GM18858 (cell line): ENCODE data around the gene DTNB.
"Not testable (repeated sequence)": the region's sequence is repeated elsewhere in the genome, so short reads cannot be mapped to it uniquely, and the experiment has no call there.

Experiments used
- ATAC-seq: cut with Tn5 transposase; IDR thresholded peaks from one replicate; pipeline ENCODE4 v1.9.1; 2021; ENCODE audit not compliant: unreplicated experiment

Gene DTNB

DNA sequence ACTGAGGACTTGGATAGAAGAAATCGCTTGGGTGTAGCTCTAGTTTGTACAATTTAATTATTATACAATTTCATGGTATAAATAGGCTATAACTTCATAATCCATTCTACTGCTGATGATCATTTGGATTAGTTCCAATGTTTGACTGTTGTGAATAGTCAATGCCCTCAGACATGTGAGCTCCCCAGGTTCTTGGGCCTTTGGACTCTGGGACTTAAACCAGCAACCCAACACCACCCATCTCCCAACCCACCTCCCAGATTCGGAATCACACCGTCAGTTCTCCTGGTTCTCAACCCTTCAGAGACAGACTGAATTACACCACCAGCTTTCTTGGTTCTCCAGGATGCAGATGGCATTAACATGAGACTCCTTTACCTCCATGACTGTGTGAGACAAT, 247.1 kb downstream of the DTNB start:
- ATAC-seq: no peak

DNA sequence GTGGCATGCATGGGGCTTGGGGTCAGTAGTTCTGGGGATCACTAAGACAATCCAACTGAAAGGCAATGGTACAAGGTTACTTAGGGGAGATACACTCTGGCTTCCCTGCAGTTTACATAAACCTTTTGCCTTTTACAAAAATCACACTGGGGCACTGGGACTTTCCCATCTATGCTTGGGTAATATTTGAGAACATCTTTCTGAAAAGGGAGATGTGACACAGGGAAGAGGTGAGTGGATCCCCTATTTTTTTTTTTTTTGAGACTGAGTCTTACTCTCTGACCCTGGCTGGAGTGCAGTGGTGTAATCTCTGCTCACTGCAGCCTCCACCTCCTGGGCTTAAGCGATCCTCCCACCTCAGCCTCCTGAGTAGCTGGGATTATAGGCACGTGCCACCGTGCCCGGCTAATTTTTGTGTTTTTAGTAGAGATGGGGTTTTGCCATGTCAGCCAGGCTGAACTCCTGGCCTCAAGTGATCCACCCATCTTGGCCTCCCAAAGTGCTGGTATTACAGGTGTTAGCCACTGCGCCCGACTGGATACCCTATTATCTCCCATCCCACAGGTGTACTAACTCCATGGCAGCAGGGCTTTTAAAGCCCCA, 248.8 kb downstream of the DTNB start:
- no peak for ATAC-seq

DNA sequence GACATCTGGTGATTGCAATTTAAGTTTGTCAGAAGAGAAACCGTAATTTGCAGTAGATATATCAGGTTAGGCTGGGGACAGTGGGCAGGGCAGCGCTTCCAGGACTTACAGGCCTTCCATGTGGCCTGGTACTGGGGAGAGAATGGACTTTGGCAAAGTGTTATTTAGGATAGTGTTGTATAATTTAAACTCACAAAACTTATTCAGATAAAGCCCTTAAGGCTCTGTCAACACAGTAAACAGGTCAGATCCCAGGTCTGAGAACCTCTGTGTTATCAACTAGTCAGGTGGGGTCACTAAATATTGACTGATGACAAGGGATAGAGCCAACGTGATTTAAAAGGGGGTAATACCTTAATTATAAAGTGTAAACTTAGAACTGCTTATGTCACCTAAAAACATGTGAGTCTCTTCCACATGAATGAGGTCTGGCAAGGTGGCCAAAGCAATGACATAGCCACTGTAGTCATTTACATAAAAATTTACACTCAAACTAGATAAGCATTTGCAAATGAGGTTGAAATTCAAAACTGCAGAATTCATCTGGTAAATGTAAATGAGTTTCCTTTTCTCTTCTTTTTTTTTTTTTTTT, 251.5 kb downstream of the DTNB start:
- peak; percentile 20 for ATAC-seq

DNA sequence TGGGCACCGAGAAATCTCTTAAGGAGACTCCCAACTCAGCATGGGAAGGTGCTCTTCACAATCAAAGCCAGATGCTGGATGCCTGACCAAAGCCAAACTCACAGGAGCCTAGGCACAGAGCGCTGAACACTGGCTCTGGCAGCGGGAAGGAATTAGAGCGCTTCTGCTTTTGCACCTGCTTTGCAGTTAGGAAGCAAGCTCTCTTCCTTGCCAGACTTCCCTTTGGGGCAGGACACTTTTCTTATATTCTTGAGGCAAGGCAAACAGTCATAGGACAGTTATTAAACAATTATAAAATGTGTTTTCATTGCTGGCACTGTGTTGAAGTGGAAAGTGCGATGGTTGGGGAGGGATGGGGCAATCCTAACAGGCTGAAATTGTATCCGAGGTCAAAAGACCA, 252.1 kb downstream of the DTNB start:
- no peak for ATAC-seq

DNA sequence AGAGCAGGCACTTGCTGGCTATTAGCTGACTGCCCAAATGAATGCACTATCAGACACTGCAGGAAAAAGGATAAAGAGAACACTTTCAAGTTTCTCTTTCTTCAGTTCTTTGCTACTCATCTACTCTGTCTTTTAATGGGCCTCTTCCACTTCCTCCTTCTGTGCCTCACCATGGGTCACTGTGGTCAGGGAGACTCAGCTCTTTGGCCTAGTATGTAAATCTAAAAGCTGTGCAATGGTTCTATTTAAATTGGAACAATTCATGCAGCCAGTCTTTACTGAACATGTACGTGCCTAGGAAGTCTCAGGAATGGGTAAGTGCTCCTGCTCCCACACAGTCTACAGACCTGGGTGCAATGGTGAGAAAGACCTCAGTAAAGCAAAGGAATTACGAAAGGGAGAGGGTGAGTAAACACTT, 252.5 kb downstream of the DTNB start:
- peak; percentile 42 for ATAC-seq

DNA sequence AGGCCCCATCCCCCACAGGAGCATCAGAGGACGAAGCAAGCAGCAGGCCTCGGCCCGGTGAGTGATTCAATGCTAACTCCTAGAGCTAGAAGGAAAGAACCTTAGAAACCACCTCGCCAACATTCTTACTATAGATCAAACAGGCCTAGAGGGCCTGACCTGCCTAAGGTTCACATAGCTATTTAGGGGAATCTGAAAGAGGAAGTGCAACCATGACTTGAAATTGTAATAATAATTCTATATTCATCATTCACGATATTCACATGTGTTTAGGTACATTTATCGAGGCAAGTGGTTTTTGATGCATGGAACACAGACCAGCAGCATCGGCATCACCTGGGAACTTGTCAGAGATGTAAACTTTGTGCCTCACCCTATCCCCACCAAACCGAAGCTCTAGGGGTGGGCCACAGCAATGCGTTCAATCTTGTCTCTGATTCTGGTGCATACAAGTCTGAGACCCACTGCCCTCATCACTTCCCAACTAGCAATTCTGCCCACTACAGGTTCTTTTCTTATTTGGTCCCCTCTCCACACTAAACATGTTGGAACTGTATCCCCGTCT, 253.6 kb downstream of the DTNB start:
- ATAC-seq: peak; percentile 64

DNA sequence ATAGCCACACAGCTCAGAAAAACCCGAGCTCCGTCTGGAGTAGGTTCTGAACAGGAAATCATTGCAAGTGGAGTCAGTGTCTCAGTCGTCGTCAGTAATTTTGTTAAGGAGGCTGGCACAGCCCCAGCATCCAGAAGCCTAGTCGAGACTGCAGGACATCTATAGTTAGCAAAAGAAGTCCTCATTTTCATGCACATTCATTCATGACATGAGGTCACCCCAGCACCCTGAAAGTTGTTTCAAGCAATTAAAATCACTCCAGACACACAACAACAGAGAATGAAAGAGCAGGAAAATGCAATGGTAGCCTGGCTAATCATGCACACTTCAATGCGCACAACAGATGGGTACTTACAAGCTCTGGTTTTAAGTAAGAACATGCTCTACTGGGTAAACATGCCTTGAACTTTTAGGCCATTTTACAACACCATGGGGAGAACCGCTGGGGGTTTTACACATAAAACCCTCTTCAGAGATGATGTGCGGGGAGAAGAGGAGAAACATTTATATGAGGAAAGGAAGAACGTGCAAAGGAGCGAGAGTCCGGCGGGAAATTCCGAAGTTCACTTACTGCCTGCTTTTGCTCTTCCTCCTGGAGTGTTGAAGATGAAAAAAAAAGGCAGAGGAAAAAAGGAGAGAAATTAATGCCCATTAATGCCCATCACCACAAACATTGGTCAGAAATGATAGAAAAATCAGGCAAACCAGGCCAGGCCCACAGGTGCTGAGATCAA, 254.3 kb downstream of the DTNB start:
- ATAC-seq: no peak

DNA sequence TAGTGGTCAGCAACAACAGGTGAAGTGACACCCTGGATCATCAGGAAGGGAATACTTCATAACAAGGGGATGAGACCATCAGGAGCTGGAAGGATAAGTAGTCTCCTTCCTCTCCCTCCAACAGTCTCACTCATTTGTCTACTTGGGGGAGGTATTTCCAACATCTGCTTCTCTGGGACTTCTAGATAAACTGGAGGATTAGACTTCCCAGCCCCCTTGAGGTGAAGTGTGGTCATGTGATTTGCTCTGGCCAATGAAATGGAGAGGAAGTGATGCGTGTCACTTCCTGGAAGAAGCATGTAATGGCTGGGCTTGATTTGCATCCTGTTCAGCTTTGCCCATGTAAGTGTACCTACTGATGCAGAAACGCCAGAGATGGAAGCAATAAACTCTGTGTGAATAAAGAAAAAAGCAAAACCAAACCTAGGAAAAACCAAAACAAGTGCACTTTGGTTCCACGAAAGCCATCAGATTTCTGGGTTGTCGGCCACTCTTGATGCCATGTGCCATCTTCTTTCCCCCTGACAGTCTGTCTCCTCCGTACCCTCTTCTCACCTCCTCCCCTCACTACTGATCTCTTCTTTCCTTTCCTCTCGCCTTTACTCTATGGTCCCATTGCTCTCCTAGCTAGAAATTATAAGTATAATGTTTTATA, 255.5 kb downstream of the DTNB start:
- no peak for ATAC-seq

DNA sequence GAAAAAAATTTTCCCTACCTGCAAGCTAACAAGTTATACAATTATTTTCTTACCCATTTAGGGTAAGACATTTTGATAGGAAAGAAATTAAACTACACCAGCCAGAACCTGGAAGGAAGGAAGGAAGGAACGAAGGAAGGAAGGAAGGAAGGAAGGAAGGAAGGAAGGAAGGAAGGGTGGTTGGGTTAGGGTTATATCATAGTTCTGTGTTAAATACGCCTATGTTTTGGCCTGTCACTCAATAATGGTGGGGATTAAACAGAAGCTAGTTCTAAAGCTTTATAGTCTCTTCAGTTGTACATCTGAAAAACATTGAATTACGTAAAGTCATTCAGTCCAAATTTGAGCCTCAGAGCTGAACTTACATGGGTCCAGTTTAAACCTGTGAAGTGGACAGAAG, 256.7 kb downstream of the DTNB start:
- ATAC-seq: no peak

DNA sequence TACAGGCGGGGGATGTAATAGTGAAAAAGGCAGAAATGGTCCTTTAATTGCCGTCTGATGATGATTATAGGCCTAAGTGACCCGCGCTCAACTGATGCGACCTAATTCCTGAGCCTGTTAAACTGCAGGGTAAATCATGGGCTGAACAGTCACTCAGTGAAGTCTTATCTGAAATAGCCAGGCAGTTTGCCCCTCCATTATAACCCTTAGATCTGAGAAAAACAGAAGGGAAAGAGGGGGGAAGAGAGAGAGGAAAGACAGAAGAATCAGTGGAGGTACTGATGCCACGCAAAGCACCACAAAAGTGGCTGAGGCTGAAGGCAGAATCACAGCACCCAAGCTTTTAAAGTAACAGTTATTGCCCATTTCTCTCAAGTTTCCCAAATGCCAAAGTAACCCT, 258.6 kb downstream of the DTNB start:
- ATAC-seq: no peak

DNA sequence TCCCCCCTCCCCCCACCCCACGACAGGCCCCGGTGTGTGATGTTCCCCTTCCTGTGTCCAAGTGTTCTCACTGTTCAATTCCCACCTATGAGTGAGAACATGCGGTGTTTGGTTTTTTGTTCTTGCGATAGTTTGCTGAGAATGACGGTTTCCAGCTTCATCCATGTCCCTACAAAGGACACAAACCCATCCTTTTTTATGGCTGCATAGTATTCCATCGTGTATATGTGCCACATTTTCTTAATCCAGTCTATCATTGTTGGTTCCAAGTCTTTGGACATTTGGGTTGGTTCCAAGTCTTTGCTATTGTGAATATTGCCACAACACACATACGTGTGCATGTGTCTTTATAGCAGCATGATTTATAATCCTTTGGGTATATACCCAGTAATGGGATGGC, 260.0 kb downstream of the DTNB start:
- ATAC-seq: not testable (repeated sequence)

DNA sequence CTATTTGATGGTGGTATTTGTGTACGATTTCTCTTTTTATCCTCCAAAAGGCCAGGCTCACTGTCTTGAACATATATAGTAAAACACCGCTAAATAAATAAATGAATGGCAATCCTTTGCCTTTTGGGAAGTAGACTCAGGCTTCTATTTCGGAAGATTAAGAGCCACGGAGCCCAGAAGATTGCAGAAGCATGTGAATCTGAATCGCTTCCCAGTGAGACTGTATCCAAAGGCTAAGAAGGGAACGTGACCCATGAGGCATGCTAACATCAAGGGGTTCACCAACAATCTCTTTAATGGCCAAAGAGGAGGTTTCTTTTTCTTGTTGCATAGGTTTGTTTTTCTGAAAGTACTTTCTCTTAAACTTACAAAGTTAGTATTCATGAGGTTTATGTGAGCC, 261.6 kb downstream of the DTNB start:
- ATAC-seq: no peak

DNA sequence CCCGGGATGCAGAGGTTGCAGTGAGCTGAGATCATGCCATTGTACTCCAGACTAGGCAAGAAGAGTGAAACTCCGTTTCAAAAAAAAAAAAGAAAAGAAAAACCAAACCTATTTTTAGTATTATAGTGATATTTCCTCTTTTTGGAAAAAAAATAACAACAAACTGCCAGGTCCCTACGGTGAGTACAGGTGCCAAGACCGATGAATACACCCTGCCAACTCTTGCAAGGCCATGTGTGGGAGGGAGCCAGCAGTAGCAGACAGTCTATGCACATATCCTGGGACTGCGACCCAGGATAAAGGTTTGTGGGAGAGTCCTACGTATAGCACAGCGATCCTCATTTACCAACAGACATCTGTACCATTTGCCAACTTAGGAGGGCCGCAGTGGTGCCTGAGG, 262.1 kb downstream of the DTNB start:
- ATAC-seq: no peak

DNA sequence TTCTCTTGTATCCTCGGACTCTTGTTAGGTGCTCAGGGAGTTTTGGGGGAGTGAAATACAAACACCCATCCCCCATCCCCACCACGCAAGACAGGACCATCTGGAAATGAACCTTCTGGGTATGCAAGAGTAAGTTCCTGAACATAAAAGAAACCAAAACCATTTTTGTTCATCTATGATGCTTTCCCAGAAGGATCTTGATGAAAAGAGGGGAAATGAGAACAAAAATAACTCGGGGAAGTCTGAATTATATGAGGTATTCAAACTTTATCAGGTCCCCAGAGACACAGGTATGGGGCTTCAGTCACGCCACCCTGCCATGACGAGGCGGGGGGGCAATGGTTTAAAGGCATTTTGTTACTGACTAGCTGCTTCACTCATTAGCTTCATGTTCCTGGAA, 263.0 kb downstream of the DTNB start:
- no peak for ATAC-seq

DNA sequence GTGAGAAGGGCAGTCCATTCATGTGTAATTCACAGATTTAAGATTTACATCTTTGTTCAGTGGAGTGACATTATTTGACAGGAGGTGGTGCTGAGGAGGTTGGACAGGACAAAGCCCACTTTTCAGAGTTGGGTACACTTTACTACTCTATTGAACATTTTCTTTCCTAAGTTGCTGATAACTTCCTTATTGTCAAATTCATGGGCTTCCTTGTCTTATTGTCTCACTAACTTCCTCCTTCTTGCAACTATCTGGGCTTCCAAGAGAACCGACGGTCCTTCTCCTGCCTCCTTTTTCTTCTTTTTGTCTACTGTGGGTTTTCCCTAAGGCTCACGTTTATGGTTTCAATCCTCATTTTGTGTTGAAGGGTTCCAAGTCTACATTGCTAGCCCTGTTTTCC, 263.9 kb downstream of the DTNB start:
- no peak for ATAC-seq

DNA sequence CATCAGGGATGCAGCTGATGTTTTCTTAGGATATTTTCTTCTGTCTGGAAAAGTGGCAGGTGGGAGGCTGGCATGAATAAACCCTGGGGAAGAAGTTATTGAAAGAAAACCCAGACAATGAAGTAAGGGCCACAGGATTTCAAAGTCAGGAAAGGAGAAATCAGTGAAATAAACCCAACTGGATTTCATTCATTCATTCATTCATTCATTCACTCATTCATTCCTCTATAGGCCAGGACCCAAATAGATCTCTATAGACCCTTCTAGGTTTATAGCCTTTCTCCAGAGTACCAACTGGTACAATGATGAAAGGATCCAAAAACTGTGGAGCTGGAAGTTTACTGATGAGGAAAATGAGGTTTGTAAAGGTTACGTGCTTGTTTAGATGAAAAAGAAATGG, 264.3 kb downstream of the DTNB start:
- ATAC-seq: no peak

DNA sequence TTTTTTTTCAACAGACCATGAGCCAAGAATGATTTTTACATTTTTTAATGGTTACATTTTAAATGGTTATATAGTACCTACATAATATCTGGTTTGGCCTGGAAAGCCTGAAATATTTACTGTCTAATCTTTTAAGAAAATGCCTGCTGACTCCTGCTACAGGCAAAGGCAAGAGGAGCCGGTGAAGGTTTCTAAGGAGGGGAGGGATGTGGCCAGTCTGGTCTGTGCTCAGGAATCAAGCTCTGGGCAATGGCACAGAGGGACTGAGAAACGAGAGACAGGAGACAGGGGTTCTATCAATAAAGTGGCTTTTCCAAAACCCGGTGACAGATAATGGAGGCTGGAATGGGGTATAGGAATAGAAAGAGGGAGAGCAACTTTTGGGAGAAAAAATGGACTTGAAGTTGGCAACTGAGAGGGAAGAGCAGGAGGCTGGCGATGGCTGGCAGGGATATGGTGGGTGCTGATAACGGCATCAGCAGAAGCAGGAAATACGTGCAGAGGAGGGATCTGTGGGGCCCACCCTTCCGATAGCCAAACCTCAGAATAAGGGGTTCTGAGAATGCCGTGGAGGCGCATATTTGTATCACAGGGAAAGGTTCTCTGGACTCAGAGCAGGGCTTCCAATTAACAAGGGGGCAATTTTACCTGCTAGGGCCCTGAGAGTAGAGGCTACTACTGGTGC, 267.6 kb downstream of the DTNB start:
- no peak for ATAC-seq

DNA sequence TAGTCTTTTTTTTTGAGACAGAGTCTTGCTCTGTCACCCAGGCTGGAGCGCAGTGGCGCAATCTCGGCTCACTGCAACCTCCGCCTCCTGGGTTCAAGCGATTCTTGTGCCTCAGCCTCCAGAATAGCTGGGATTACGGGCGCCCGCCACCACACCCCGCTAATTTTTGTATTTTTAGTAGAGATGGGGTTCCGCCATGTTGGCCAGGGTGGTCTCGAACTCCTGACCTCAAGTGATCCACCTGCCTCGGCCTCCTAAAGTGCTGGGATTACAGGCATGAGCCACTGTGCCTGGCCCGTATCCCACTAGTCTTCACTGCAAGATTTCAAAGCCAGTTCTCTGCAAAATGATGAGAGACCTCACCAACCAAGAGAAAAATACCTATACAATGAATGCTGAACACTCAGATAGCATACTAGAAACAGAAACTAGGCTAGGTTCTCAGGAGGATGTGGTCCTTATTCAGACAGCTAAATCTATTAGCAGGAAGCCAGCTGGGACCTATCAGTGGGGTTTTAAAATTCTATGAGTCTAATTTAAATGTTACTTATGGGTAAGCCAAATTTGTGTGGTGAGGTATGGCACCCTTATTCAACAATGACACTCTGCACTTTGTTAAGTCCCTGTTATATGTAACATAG, 270.1 kb downstream of the DTNB start:
- peak; percentile 61 for ATAC-seq

DNA sequence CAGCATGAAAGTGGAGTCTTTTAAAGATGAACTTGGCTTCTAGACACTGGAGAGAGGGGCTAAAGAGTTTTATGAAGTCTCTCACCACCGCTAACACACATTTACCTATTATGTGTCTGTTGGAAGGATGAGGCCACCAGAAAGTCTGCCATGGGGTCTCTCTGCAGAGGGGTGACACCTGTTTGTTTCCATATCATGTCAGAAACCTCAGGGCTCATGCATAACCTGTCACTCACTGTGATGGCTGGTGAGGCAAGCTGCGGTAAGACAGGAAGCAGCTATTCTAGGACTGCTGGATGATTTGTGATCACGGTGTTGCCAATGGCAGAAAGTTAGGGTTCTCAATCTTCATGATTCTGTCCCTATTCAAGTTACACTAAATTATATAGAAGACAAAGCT, 270.9 kb downstream of the DTNB start:
- ATAC-seq: peak; percentile 41

DNA sequence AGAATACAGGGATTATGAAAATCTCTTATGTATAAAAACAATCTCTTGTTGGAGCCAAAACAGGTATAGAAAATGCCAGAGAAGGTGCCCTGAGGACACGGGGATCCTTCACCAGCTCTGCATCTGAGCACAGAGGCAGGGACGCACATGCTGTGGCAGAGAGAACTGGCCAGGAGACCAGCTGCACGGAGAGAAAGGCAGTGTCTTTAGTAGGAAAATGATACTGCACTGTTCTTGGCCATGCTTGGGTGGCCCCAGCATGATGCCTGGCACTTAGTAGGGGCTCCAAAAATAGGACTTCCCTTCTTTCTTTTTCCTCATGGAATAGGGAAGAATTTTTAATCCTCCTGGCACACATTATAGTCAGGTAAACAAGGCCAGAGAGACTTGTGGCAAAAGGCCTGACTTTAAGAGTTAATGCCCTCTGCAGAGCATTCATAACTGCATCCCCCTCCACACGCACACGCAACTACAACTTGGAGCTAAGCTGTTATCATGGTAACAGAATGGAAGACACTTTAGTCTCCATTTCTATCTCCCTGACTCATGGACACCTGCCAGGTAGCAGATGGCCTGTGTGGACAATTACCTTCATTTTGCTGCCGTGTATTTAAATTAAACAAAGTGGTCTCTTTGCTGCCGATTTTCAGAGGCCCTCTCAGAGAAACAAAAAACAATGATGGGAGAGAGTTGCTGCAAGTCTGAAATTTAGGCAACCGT, 271.9 kb downstream of the DTNB start:
- ATAC-seq: no peak
